ENCODE measurements around the gene TDRD9.

The TDRD9 gene

GRCh38 chr14:104101651-104102281, 173.5 kb downstream of the TDRD9 start:
- no peak for DNase-seq (ENCODE audit: low read depth in 2 of 2)
